Measurements from ENCODE around the gene REV1. TPM values are rescaled to one million over a fixed set of nuclear protein-coding genes. Genes with fewer than 3 reads are reported as not detected.

The REV1 gene
- total RNA-seq, 1 experiment from 2014 or later, result 38.6 TPM

DNA sequence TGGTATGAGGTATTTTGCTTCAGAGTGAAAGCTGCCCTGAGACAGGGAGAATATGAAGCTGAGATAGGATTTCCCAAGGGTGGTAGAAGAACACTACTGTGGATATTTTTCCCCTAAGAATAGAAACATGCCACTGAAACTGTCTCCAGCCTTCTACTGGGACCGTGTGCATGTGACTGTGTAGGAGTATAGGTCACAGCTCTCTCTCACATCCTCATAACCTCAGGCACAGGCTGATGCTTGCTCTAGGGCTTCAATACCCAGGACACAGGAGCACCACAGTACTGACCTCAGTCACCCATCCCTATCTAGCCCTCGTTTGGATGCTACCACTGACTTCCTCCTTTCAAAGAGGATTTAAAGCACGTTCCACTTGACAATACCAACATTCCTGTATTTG is 67.2 kb downstream of the REV1 start:
- peaks cover 72% of the 10 kb centered on the region for H3K36me3 Mint-ChIP-seq (ENCODE audit: insufficient read depth, unreplicated experiment)
- no peaks in the 10 kb centered on the region for H3K9me3 Mint-ChIP-seq (ENCODE audit: unreplicated experiment)
- TF ChIP-seq CTCF (IDR thresholded peaks at IDR 0.05; ENCODE audit: unreplicated experiment), result no peak
- peaks cover 15% of the 10 kb centered on the region for H3K4me1 Mint-ChIP-seq (ENCODE audit: insufficient read depth, unreplicated experiment)
- no peaks in the 10 kb centered on the region for H3K27me3 Mint-ChIP-seq (ENCODE audit: insufficient read depth, unreplicated experiment)
- H3K4me3 Mint-ChIP-seq (ENCODE audit: unreplicated experiment), result no peak overlapping the region
- no TSS peak for BruUV-seq (replicated peaks)
- ChIA-PET POLR2A (interaction anchor here (1.7 kb wide), 1 partner anchor 86 kb away, joined by 3 read pairs; the partner anchor contains the start of gene TXNDC9), CTCF (interaction anchor here (1.1 kb wide), 1 partner anchor 20 kb away, joined by 3 read pairs; no protein-coding TSS in a partner anchor)
- H3K27ac Mint-ChIP-seq (ENCODE audit: low read depth, unreplicated experiment), result no peak overlapping the region
- no peak for DNase-seq (ENCODE audit: unreplicated experiment)
- intact Hi-C loops (cut with micrococcal nuclease), result no loop called here

DNA sequence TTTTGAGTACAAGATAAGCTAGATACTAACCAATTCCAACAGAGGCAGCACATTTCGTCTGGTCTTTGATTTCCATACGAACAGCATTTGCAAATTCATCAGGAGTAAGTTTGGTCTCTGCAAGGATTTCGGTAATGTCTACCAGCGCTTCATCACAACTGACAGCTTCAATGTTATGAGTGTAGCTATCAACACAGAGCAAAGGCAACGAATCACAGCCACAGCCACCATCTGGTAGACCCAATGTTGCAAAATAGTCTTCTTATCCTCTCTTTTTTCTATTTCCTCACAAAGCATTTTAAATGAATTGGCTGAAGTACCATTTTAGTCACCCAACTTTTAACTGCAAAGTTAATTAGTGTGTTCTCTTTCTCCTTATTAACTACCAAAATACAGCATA is 68.3 kb downstream of the REV1 start:
- no peak for TF ChIP-seq CTCF (IDR thresholded peaks at IDR 0.05; ENCODE audit: unreplicated experiment)
- Mint-ChIP-seq H3K27ac (ENCODE audit: low read depth, unreplicated experiment) (peak overlapping the region; percentile 29), H3K9me3 (ENCODE audit: unreplicated experiment) (no peaks in the 10 kb centered on the region), H3K4me3 (ENCODE audit: unreplicated experiment) (no peak overlapping the region), H3K4me1 (ENCODE audit: insufficient read depth, unreplicated experiment) (peaks cover 15% of the 10 kb centered on the region), H3K27me3 (ENCODE audit: insufficient read depth, unreplicated experiment) (no peaks in the 10 kb centered on the region), H3K36me3 (ENCODE audit: insufficient read depth, unreplicated experiment) (peaks cover 72% of the 10 kb centered on the region)
- peak; percentile 29 for DNase-seq (ENCODE audit: unreplicated experiment)
- no TSS peak for BruUV-seq (replicated peaks)
- POLR2A ChIA-PET, result interaction anchor here (1.5 kb wide), 1 partner anchor 9 kb away, joined by 4 read pairs; no protein-coding TSS in a partner anchor
- intact Hi-C loops (cut with micrococcal nuclease), result no loop called here
- CTCF ChIA-PET, result interaction anchor here (1.1 kb wide), 1 partner anchor 42 kb away, joined by 4 read pairs; no protein-coding TSS in a partner anchor

GRCh38 chr2:99420751-99421299 is 69.0 kb downstream of the REV1 start:
- TF ChIP-seq CTCF (IDR thresholded peaks at IDR 0.05; ENCODE audit: unreplicated experiment), result no peak
- POLR2A ChIA-PET, result interaction anchor here (0.5 to 1.5 kb wide), 2 partner anchors 9 to 44 kb away, joined by 3 to 4 read pairs; no protein-coding TSS in a partner anchor
- intact Hi-C loops (cut with micrococcal nuclease), result no loop called here
- Mint-ChIP-seq H3K27me3 (ENCODE audit: insufficient read depth, unreplicated experiment) (no peaks in the 10 kb centered on the region), H3K36me3 (ENCODE audit: insufficient read depth, unreplicated experiment) (peaks cover 78% of the 10 kb centered on the region), H3K9me3 (ENCODE audit: unreplicated experiment) (no peaks in the 10 kb centered on the region), H3K27ac (ENCODE audit: low read depth, unreplicated experiment) (peak overlapping the region; percentile 29), H3K4me1 (ENCODE audit: insufficient read depth, unreplicated experiment) (peaks cover 15% of the 10 kb centered on the region), H3K4me3 (ENCODE audit: unreplicated experiment) (no peak overlapping the region)
- CTCF ChIA-PET, result interaction anchor here (0.7 to 1.1 kb wide), 2 partner anchors 43 to 185 kb away, joined by 3 to 4 read pairs; no protein-coding TSS in a partner anchor
- BruUV-seq (replicated peaks), result no TSS peak
- DNase-seq (ENCODE audit: unreplicated experiment), result peak; percentile 10

GRCh38 chr2:99420031-99420430 is 69.8 kb downstream of the REV1 start:
- H3K36me3 Mint-ChIP-seq (ENCODE audit: insufficient read depth, unreplicated experiment), result peaks cover 78% of the 10 kb centered on the region
- peaks cover 15% of the 10 kb centered on the region for H3K4me1 Mint-ChIP-seq (ENCODE audit: insufficient read depth, unreplicated experiment)
- DNase-seq (ENCODE audit: unreplicated experiment), result no peak
- intact Hi-C loops (cut with micrococcal nuclease), result no loop called here
- ChIA-PET POLR2A (no interaction called here), CTCF (interaction anchor here (0.7 kb wide), 1 partner anchor 52 kb away, joined by 3 read pairs; no protein-coding TSS in a partner anchor)
- H3K27me3 Mint-ChIP-seq (ENCODE audit: insufficient read depth, unreplicated experiment), result no peaks in the 10 kb centered on the region
- H3K27ac Mint-ChIP-seq (ENCODE audit: low read depth, unreplicated experiment), result peak overlapping the region; percentile 29
- no peak overlapping the region for H3K4me3 Mint-ChIP-seq (ENCODE audit: unreplicated experiment)
- no TSS peak for BruUV-seq (replicated peaks)
- H3K9me3 Mint-ChIP-seq (ENCODE audit: unreplicated experiment), result no peaks in the 10 kb centered on the region
- no peak for TF ChIP-seq CTCF (IDR thresholded peaks at IDR 0.05; ENCODE audit: unreplicated experiment)
